A549 (cell line): ENCODE data around the gene ADAMTS12.

ENCODE experiments used
- EP300 ChIP-seq, 2 experiments: fragments of >200 bp; sonication (Bioruptor Twin); formaldehyde crosslinking; IDR thresholded peaks; 2 replicates in 1 of 2; 3 replicates in 1 of 2; pipeline ENCODE4 v1.6.1; 2016 to 2017
- FOXS1 ChIP-seq: fragments of 250-450 bp; sonication (Bioruptor Pico); IDR thresholded peaks from 2 replicates; pipeline ENCODE4 v1.5.0; 2020; ENCODE audit warnings: mild to moderate bottlenecking, moderate library complexity
- GATA3 ChIP-seq: IDR thresholded peaks from 2 replicates; pipeline ENCODE4 v1.6.1; 2012; ENCODE audit warnings: borderline replicate concordance
- NR3C1 ChIP-seq: fragments of >200 bp; sonication (Bioruptor Twin); formaldehyde crosslinking; IDR thresholded peaks from 3 replicates; pipeline ENCODE4 v1.6.1; 2017
- TF ChIP-seq, protein P1 (sequence below): fragments of >200 bp; sonication (Bioruptor Twin); formaldehyde crosslinking; IDR thresholded peaks from 3 replicates; pipeline ENCODE4 v1.5.1; 2016
- TF ChIP-seq, protein P2 (sequence below): fragments of 450-650 bp; IDR thresholded peaks from 2 replicates; pipeline ENCODE4 v1.6.1; 2014; ENCODE audit warnings: antibody characterized with exemption

DNA sequence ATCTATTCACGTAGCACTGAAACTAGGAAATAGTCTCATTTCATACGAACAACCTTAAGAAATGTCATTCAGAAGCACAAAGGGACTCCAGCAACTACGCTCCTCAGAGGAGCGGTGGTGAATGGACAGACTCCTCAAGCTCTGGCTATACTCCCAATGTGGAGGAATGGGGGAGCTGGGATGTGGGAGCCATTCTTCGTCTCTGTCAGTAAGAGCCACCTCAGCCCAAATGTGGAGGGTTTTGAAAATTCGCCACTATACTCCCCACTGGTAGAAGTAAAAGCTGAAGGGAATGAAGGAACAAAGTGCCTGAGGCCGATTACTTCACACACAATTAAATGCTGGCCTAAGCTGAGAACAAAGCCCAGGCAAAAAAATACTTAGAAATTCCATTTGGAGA lies 96.3 kb downstream of the ADAMTS12 start:
- TF ChIP-seq, protein P1, sequence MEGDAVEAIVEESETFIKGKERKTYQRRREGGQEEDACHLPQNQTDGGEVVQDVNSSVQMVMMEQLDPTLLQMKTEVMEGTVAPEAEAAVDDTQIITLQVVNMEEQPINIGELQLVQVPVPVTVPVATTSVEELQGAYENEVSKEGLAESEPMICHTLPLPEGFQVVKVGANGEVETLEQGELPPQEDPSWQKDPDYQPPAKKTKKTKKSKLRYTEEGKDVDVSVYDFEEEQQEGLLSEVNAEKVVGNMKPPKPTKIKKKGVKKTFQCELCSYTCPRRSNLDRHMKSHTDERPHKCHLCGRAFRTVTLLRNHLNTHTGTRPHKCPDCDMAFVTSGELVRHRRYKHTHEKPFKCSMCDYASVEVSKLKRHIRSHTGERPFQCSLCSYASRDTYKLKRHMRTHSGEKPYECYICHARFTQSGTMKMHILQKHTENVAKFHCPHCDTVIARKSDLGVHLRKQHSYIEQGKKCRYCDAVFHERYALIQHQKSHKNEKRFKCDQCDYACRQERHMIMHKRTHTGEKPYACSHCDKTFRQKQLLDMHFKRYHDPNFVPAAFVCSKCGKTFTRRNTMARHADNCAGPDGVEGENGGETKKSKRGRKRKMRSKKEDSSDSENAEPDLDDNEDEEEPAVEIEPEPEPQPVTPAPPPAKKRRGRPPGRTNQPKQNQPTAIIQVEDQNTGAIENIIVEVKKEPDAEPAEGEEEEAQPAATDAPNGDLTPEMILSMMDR: no peak
- TF ChIP-seq EP300 (IDR thresholded peaks at IDR 0.05) (no peak), NR3C1 (no peak), GATA3 (no peak), FOXS1 (no peak)
- TF ChIP-seq, protein P2, sequence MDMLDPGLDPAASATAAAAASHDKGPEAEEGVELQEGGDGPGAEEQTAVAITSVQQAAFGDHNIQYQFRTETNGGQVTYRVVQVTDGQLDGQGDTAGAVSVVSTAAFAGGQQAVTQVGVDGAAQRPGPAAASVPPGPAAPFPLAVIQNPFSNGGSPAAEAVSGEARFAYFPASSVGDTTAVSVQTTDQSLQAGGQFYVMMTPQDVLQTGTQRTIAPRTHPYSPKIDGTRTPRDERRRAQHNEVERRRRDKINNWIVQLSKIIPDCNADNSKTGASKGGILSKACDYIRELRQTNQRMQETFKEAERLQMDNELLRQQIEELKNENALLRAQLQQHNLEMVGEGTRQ: no peak
